ENCODE measurements around the gene HDAC4. TPM values are rescaled to one million over a fixed set of nuclear protein-coding genes. Genes with fewer than 3 reads are reported as not detected.

Gene HDAC4
- total RNA-seq, 2 experiments from 2014 or later: 30.0 to 35.8 TPM

DNA sequence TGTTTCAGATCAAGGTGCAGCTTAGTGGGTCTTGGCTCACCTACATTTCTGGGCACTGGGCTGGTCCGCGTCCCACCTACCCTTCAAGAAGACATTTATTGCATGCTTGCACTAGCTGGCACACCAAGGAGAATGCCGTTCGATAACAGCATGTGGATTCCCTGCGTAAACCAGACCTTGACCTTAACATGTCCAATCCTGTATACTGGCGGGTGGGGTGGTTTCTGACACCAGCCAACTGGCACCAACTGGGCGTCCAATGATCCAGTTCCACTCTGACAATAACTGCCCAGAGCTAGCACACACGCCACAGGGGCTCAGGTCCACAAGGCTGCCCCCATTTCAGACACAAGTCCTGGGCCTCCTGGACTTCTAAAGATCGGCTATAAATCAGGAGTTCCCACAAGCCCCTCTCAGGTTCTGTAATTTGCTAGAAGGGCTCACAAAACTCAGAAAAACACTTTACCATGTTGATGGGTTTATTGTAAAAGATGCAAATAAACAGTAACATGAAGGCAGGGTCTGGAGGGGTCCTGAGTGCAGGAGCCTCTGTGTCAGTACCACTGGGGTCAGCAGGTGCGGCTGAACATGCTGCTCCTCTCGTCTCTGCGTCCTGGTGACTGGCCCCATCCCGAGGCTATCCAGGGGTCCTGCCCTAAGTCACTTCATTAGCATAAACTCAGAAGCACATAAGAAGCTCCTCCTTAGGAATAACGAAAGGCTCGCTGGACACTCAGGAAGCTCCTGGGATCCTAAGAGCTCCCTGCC, 161.8 kb downstream of the HDAC4 start:
- intact Hi-C loops (cut with micrococcal nuclease): no loop called here
- H3K9me3 Mint-ChIP-seq: no peaks in the 10 kb centered on the region
- H3K27me3 Mint-ChIP-seq: no peaks in the 10 kb centered on the region
- ChIA-PET CTCF (interaction anchor here (0.7 kb wide), 1 partner anchor 28 kb away, joined by 3 read pairs; no protein-coding TSS in a partner anchor), POLR2A (interaction anchor here (1.0 kb wide), 1 partner anchor 22 kb away, joined by 3 read pairs; no protein-coding TSS in a partner anchor)
- no peak overlapping the region for H3K27ac Mint-ChIP-seq
- no peak overlapping the region for H3K4me3 Mint-ChIP-seq
- H3K36me3 Mint-ChIP-seq: no peaks in the 10 kb centered on the region
- peak; percentile 3 for DNase-seq
- H3K4me1 Mint-ChIP-seq (ENCODE audit: low read depth): peaks cover 42% of the 10 kb centered on the region

DNA sequence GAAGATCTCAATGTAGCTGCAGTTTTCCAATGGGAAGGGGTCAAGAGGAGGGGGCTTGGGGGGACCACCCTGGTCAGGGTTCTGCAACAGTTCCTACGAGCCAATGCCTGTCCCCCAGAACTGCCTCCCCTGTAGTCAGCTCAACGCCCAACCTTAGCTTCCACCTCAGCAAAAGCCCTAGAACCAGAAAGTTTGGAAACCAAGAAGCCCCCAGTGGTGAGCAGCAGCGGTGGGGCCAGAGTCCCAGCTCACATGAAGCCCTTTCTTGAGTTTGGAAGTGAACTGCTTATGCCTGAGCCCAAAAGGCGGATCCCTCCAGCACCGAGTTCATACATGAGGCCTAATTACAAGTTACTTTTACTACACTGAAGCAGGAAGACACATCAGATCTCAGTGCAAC, 162.4 kb downstream of the HDAC4 start:
- CTCF ChIA-PET: interaction anchor here (0.7 kb wide), 1 partner anchor 29 kb away, joined by 3 read pairs; no protein-coding TSS in a partner anchor
- no peak for DNase-seq
- POLR2A ChIA-PET: interaction anchor here (1.0 kb wide), 1 partner anchor 21 kb away, joined by 3 read pairs; no protein-coding TSS in a partner anchor
- intact Hi-C loops (cut with micrococcal nuclease): no loop called here
- no peaks in the 10 kb centered on the region for H3K27me3 Mint-ChIP-seq
- no peak overlapping the region for H3K27ac Mint-ChIP-seq
- H3K4me1 Mint-ChIP-seq (ENCODE audit: low read depth): peaks cover 47% of the 10 kb centered on the region
- H3K4me3 Mint-ChIP-seq: no peak overlapping the region
- H3K36me3 Mint-ChIP-seq: no peaks in the 10 kb centered on the region
- H3K9me3 Mint-ChIP-seq: no peaks in the 10 kb centered on the region

DNA sequence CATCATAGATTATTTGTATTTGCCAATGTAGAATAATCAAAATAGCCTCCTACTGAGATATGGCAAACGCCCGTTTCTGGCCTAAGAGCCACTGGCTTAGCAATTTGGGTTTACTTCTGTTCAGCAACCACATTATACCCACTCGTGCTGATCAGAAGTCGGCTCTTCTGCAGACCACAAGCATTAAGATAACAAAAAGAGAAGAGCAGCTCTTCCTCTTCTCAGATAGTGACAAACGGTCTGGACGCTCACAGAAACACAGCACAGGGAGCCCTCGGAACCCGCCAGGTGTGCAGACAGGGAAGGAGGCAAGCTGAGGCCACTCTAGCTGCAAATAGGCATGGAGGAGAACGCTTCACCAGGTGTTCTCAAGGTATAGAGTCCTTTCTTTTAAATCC, 164.0 kb downstream of the HDAC4 start:
- Mint-ChIP-seq H3K4me3 (no peak overlapping the region), H3K27me3 (no peaks in the 10 kb centered on the region), H3K36me3 (no peaks in the 10 kb centered on the region), H3K4me1 (ENCODE audit: low read depth) (peaks cover 46% of the 10 kb centered on the region), H3K27ac (no peak overlapping the region), H3K9me3 (no peaks in the 10 kb centered on the region)
- DNase-seq: no peak
- CTCF ChIA-PET: no interaction called here
- intact Hi-C loops (cut with micrococcal nuclease): no loop called here
- POLR2A ChIA-PET: no interaction called here

DNA sequence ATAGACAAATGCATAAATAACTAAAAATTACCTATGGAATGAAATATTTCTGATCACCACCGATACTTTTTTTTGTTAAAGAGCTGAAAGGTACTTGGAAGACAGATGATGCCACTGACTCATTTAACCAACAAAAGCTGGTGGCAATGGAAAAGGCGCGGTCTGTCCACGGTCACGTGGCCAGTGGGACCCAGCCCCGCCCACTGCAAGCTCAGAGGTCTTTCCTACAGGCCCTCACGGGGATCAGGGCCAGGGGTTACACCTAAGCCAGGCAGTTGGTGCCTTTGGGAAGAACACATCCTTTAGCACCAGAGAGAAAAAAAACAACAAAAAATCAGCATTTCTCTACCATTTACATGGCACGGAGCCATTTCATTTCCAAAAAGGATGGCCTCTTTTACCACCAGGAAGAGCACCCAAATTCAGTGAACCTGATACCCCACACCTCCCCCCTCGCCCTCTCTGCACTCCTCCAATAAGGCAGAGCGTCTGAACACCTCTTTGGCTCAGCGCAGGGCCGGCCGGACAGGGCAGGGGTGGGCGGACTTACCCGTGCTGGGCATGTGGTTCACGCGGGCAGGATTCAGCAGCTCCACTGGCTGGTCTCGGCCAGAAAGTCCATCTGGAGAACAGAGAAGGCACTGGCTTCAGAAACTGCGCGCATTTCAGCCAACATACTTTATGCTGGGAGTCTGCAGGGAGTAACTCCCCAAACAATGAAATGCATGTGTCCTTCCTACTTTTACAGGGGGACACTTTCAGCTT, 164.6 kb downstream of the HDAC4 start:
- DNase-seq: no peak
- H3K27ac Mint-ChIP-seq: no peak overlapping the region
- ChIA-PET CTCF (no interaction called here), POLR2A (no interaction called here)
- peaks cover 44% of the 10 kb centered on the region for H3K4me1 Mint-ChIP-seq (ENCODE audit: low read depth)
- H3K36me3 Mint-ChIP-seq: no peaks in the 10 kb centered on the region
- H3K9me3 Mint-ChIP-seq: no peaks in the 10 kb centered on the region
- no peak overlapping the region for H3K4me3 Mint-ChIP-seq
- intact Hi-C loops (cut with micrococcal nuclease): no loop called here
- no peaks in the 10 kb centered on the region for H3K27me3 Mint-ChIP-seq

DNA sequence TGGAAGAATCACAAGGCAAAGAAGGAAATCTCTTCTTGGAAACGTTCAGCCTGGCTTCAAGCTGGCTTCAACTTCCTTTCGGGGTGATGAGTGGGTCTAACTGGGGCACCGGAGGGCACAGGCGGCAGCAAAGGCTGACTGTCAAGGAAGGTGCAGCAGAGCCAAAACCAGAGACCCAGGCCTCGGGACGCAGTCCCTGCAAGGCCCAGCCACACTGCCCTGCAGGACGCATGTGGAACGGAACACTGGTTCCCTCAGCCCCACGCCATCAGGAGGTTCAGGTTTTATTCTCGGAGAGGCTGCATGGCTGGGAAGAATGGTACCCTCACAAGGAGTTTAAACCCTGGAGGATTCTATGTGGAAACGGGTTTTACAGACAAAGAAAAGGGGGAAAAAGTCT, 165.5 kb downstream of the HDAC4 start:
- ChIA-PET POLR2A (no interaction called here), CTCF (no interaction called here)
- intact Hi-C loops (cut with micrococcal nuclease): no loop called here
- Mint-ChIP-seq H3K4me1 (ENCODE audit: low read depth) (peaks cover 53% of the 10 kb centered on the region), H3K27me3 (no peaks in the 10 kb centered on the region), H3K27ac (no peak overlapping the region), H3K9me3 (no peaks in the 10 kb centered on the region), H3K36me3 (no peaks in the 10 kb centered on the region), H3K4me3 (no peak overlapping the region)
- no peak for DNase-seq

DNA sequence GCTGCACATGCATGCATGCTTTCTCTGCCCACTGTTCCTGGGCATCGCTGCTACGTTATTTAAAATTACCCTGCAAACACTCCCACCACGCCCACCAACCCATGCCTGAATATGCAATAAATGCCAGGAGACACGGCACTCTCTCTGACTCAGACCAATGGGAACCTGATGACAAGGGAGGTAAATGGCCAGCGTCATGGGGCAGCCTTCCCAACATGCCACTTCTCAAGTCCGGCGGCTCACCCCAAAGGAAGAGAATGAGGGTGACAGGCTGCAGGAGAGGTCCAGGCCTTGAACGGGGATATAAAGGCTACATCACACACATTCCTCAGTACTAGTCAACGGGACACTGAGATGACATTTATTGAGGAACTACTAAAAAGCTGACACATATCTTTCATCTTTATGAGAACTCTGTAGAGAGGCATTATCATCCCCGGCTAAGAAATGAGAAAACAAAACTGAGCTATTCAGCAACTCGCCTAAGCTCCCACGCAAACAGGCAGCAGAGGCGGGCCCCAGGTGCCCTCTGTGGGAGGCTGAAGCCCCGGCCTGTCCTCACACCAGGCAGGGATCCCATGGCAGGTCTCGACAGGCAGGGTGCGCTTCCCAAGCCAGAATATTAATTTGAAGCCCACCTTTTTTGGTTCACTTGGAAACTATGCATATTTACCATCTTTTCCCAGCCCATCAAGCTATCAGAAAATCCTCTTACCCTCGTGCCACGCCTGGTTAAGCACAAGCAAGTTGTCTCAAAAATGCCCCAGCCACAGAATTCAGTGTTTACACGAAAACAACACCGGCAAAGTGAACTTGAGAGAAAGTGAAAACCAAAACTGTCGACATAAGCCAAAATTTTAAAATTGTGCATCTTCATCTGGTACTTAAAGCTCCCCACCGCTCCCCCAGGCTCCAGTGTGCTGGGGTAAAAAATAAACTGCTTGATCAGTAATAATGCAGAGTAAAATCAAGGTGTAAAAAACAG, 166.3 kb downstream of the HDAC4 start:
- Mint-ChIP-seq H3K27ac (peak overlapping the region; percentile 52), H3K4me3 (peak overlapping the region; percentile 4), H3K36me3 (no peaks in the 10 kb centered on the region), H3K4me1 (ENCODE audit: low read depth) (peaks cover 55% of the 10 kb centered on the region), H3K9me3 (no peaks in the 10 kb centered on the region), H3K27me3 (no peaks in the 10 kb centered on the region)
- intact Hi-C loops (cut with micrococcal nuclease): no loop called here
- POLR2A ChIA-PET: interaction anchor here (0.7 to 1.0 kb wide), 2 partner anchors 14 to 41 kb away, joined by 3 read pairs; no protein-coding TSS in a partner anchor
- DNase-seq: peak; percentile 70
- CTCF ChIA-PET: interaction anchor here (1.0 kb wide), 1 partner anchor 147 kb away, joined by 3 read pairs; no protein-coding TSS in a partner anchor

DNA sequence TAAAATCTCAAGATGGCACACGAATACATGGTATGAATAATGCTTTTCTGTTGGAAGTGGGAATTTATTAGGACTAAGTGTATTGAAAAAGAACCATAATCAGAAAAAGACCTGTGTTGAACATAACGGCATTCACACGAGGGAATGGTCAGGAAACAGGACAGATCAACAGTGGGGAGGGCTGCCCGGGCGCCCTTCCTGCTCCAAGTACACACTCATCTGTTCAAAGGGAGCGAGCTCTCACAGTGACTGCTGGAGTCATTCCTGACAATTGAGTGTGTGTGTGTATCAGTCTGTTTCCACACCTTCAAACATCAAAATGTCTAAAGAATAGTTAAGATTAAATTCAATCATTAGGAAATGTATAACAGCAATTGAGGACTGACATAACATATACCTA, 167.2 kb downstream of the HDAC4 start:
- H3K27ac Mint-ChIP-seq: no peak overlapping the region
- POLR2A ChIA-PET: no interaction called here
- no peak overlapping the region for H3K4me3 Mint-ChIP-seq
- H3K9me3 Mint-ChIP-seq: no peaks in the 10 kb centered on the region
- H3K27me3 Mint-ChIP-seq: no peaks in the 10 kb centered on the region
- intact Hi-C loops (cut with micrococcal nuclease): no loop called here
- H3K4me1 Mint-ChIP-seq (ENCODE audit: low read depth): peaks cover 57% of the 10 kb centered on the region
- no peak for DNase-seq
- H3K36me3 Mint-ChIP-seq: no peaks in the 10 kb centered on the region
- CTCF ChIA-PET: interaction anchor here (1.3 kb wide), 1 partner anchor 20 kb away, joined by 3 read pairs; no protein-coding TSS in a partner anchor

DNA sequence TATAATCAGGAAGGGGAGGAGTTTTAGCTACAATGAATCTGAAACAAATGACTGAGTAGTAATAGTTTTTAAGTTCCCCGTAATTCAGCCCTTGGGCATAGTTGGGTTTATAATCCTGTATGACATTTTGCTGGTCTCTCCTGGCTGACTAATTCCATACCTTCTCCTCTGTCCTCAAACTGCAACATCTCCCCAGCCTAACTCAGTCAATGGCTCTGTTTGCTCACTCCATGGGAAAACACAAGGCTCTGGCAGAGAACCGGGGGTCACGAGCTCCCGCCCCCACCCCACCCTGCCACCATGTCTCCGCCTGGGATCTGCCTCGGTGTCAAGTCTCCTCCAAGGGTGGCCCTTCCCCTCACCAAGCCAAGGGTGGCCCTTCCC, 168.6 kb downstream of the HDAC4 start:
- Mint-ChIP-seq H3K27ac (peak overlapping the region; percentile 74), H3K27me3 (no peaks in the 10 kb centered on the region), H3K36me3 (no peaks in the 10 kb centered on the region), H3K9me3 (no peaks in the 10 kb centered on the region), H3K4me3 (peak overlapping the region; percentile 42), H3K4me1 (ENCODE audit: low read depth) (peaks cover 62% of the 10 kb centered on the region)
- ChIA-PET POLR2A (no interaction called here), CTCF (interaction anchor here (0.6 to 1.3 kb wide), 4 partner anchors 11 to 92 kb away, joined by 3 to 4 read pairs (median 4); no protein-coding TSS in a partner anchor)
- no peak for DNase-seq
- intact Hi-C loops (cut with micrococcal nuclease): no loop called here

DNA sequence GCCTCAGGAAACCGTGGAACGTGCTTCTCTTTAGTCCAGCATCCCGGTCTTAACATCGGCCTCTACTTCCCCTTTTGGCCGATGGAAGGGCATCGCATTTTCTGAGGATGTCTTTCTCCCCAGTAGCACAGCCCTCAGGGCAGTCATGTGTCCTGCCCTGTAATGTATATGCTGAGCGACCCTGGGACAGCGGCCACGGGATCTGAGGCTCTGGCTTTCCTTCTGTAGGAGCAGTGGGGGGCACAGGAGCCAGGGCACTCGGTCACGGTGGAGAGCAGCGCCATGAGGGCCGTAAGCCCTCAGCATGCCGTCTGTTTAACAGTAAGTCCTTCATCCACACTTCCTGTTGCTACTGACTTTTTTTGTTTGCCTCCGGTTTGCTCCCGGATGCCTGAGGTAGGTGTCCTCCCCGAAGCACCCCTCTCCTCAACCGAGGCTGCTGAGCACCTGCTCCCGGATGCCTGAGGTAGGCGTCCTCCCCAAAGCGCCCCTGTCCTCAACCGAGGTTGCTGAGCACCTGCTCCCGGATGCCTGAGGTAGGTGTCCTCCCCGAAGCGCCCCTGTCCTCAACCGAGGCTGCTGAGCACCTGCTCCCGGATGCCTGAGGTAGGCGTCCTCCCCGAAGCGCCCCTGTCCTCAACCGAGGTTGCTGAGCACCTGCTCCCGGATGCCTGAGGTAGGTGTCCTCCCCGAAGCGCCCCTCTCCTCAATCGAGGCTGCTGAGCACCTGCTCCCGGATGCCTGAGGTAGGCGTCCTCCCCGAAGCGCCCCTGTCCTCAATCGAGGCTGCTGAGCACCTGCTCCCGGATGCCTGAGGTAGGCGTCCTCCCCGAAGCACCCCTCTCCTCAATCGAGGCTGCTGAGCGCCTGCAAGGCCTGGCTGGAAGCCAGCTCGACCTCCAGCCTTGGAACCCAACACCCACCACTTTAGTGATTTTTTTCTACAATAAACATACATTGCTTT, 169.3 kb downstream of the HDAC4 start:
- peak; percentile 27 for DNase-seq

DNA sequence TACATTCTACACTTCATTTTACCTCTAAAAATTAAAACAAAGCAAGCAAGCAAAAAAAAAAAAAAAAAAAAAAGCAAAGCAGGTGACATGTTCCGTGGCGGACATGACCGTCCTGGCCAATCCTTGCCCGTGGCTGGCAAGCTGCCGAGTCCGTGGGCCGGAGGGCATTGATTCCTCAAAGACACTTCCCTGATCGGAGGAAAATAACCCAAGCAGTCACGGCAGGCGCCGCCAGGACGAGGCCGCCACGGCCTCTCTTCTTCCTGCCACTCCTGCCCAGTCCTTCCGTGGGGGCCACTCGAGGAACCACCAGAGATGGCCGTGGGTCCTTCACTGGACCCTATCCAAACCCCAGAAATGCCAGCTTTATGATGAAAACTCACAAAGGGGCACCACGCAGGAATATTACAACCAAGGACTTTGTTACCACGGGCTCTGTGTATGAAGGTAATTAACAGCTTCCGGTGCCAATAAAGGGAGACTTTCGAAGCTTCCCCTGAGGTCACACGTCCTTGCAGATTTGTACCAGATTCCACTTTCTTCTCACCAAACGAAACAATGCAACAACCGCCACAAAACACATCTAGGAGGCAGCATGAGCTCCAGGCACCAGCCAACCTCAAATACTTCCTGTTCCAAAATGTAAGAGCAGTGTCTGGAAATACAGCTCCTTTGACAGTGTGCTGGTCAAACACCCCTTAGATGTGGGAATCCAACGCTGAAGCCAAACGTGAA, 170.3 kb downstream of the HDAC4 start:
- no peaks in the 10 kb centered on the region for H3K9me3 Mint-ChIP-seq
- POLR2A ChIA-PET: interaction anchor here (1.1 kb wide), 1 partner anchor 14 kb away, joined by 6 read pairs; no protein-coding TSS in a partner anchor
- CTCF ChIA-PET: interaction anchor here (1.0 to 1.1 kb wide), 3 partner anchors 9 to 34 kb away, joined by 3 read pairs; no protein-coding TSS in a partner anchor
- peak overlapping the region; percentile 45 for H3K4me3 Mint-ChIP-seq
- H3K27me3 Mint-ChIP-seq: no peaks in the 10 kb centered on the region
- H3K36me3 Mint-ChIP-seq: no peaks in the 10 kb centered on the region
- DNase-seq: peak; percentile 36
- peaks cover 71% of the 10 kb centered on the region for H3K4me1 Mint-ChIP-seq (ENCODE audit: low read depth)
- intact Hi-C loops (cut with micrococcal nuclease): loop anchor here (2.0 kb wide), 1 partner anchor 28 kb away; no protein-coding TSS in a partner anchor
- H3K27ac Mint-ChIP-seq: peak overlapping the region; percentile 79

More for the DNA sequence above, 169.3 kb downstream of the HDAC4 start:
- ChIA-PET CTCF (interaction anchor here (0.6 to 1.1 kb wide), 6 partner anchors 10 to 92 kb away, joined by 3 to 4 read pairs (median 3); no protein-coding TSS in a partner anchor), POLR2A (interaction anchor here (1.1 kb wide), 1 partner anchor 15 kb away, joined by 6 read pairs; no protein-coding TSS in a partner anchor)
- H3K36me3 Mint-ChIP-seq: no peaks in the 10 kb centered on the region
- peak overlapping the region; percentile 79 for H3K27ac Mint-ChIP-seq
- H3K4me1 Mint-ChIP-seq (ENCODE audit: low read depth): peaks cover 67% of the 10 kb centered on the region
- peak overlapping the region; percentile 50 for H3K4me3 Mint-ChIP-seq
- no peaks in the 10 kb centered on the region for H3K27me3 Mint-ChIP-seq
- H3K9me3 Mint-ChIP-seq: no peaks in the 10 kb centered on the region
- intact Hi-C loops (cut with micrococcal nuclease): loop anchor here (2.0 kb wide), 1 partner anchor 27 kb away; no protein-coding TSS in a partner anchor

All from activated CD4-positive, alpha-beta memory T cell treated with anti-CD3 and anti-CD28 coated beads for 36 hours (primary cell).